Liver (tissue), 9 donors: ENCODE measurements around the gene STAT2. TPM values are rescaled to one million over a fixed set of nuclear protein-coding genes. Genes with fewer than 3 reads are reported as not detected.

Experiments used
- DNase-seq: peaks from one replicate; pipeline ENCODE4 v3.0.0-alpha.2; 2017; ENCODE audit warnings: low spot score
- H3K27ac ChIP-seq, 2 donors: one replicate each; pipeline ENCODE4 v1.7.0; 2013; ENCODE audit warnings: inconsistent platforms in 2 of 2, low read length in 2 of 2, control low read depth in 1 of 2, low read depth in 1 of 2, mild to moderate bottlenecking in 1 of 2
- H3K27me3 ChIP-seq, 4 donors: one replicate each; pipeline versions ENCODE4 v1.6.1 to v1.7.0; 2013; ENCODE audit warnings: low read length in 3 of 4, inconsistent platforms in 1 of 4, mild to moderate bottlenecking in 1 of 4, moderate library complexity in 1 of 4; ENCODE audit not compliant: control insufficient read depth in 4 of 4, insufficient read depth in 4 of 4
- H3K36me3 ChIP-seq, 4 donors: one replicate each; pipeline versions ENCODE4 v1.6.1 to v1.7.0; 2013; ENCODE audit warnings: low read length in 3 of 4, mild to moderate bottlenecking in 3 of 4, low read depth in 1 of 4, moderate library complexity in 1 of 4; ENCODE audit not compliant: control insufficient read depth in 4 of 4, insufficient read depth in 3 of 4
- H3K4me1 ChIP-seq, 4 donors: one replicate each; pipeline versions ENCODE4 v1.6.1 to v1.7.0; 2013; ENCODE audit warnings: low read length in 3 of 4, mild to moderate bottlenecking in 3 of 4, moderate library complexity in 1 of 4; ENCODE audit not compliant: control insufficient read depth in 4 of 4, insufficient read depth in 4 of 4
- H3K4me3 ChIP-seq, 3 donors: one replicate each; pipeline versions ENCODE4 v1.6.1 to v1.7.0; 2013; ENCODE audit warnings: low read length in 3 of 3, control low read depth in 1 of 3, low read depth in 1 of 3, mild to moderate bottlenecking in 1 of 3
- H3K9ac ChIP-seq, 2 donors: one replicate each; pipeline ENCODE4 v1.7.0; 2013; ENCODE audit warnings: low read length in 2 of 2, mild to moderate bottlenecking in 2 of 2, moderate library complexity in 2 of 2, control low read depth in 1 of 2, low read depth in 1 of 2
- H3K9me3 ChIP-seq, 4 donors: one replicate each; pipeline versions ENCODE4 v1.6.1 to v1.7.0; 2013; ENCODE audit warnings: low read length in 3 of 4; ENCODE audit not compliant: control insufficient read depth in 4 of 4
- ATF3 ChIP-seq: IDR thresholded peaks from 2 replicates; pipeline ENCODE4 v1.6.1; 2016; ENCODE audit warnings: antibody characterized with exemption
- CTCF ChIP-seq: fragments of 150-350 bp; IDR thresholded peaks from 2 replicates; pipeline ENCODE4 v1.5.1; 2017; ENCODE audit warnings: improper control_type of control experiment, low read depth, low read length; ENCODE audit not compliant: missing input control
- EGR1 ChIP-seq, 2 donors: IDR thresholded peaks; 2 replicates each; pipeline ENCODE4 v1.6.1; 2016 to 2018; ENCODE audit warnings: antibody characterized with exemption in 2 of 2, low read depth in 2 of 2
- FOXA1 ChIP-seq: IDR thresholded peaks from 2 replicates; pipeline ENCODE4 v1.6.1; 2016; ENCODE audit warnings: antibody characterized with exemption
- FOXA2 ChIP-seq: IDR thresholded peaks from 2 replicates; pipeline ENCODE4 v1.6.1; 2016; ENCODE audit warnings: antibody characterized with exemption
- GABPA ChIP-seq, 2 donors: IDR thresholded peaks in 1 of 2; conservative IDR thresholded peaks in 1 of 2; 2 replicates each; pipeline ENCODE4 v1.6.1; 2016; ENCODE audit warnings: antibody characterized with exemption in 2 of 2, mild to moderate bottlenecking in 1 of 2, moderate library complexity in 1 of 2
- HNF4A ChIP-seq, 2 donors: conservative IDR thresholded peaks; 2 replicates each; pipeline ENCODE4 v1.6.1; 2016; ENCODE audit warnings: antibody characterized with exemption in 2 of 2, mild to moderate bottlenecking in 2 of 2
- HNF4G ChIP-seq: IDR thresholded peaks from 2 replicates; pipeline ENCODE4 v1.6.1; 2016; ENCODE audit warnings: antibody characterized with exemption
- JUND ChIP-seq, 2 donors: IDR thresholded peaks; 2 replicates each; pipeline ENCODE4 v1.6.1; 2016; ENCODE audit warnings: antibody characterized with exemption in 2 of 2
- MAX ChIP-seq: IDR thresholded peaks from 2 replicates; pipeline ENCODE4 v1.6.1; 2016; ENCODE audit warnings: antibody characterized with exemption
- NR2F2 ChIP-seq: IDR thresholded peaks from 2 replicates; pipeline ENCODE4 v1.6.1; 2016; ENCODE audit warnings: antibody characterized with exemption
- RAD21 ChIP-seq, 2 donors: IDR thresholded peaks; 2 replicates each; pipeline ENCODE4 v1.6.1; 2016; ENCODE audit warnings: antibody characterized with exemption in 2 of 2, mild to moderate bottlenecking in 2 of 2
- REST ChIP-seq: IDR thresholded peaks from 2 replicates; pipeline ENCODE4 v1.6.1; 2016; ENCODE audit warnings: antibody characterized with exemption, mild to moderate bottlenecking
- RXRA ChIP-seq, 2 donors: IDR thresholded peaks; 2 replicates each; pipeline ENCODE4 v1.6.1; 2017 to 2018; ENCODE audit warnings: antibody characterized with exemption in 2 of 2, mild to moderate bottlenecking in 1 of 2
- SP1 ChIP-seq: IDR thresholded peaks from 2 replicates; pipeline ENCODE4 v1.6.1; 2018; ENCODE audit warnings: antibody characterized with exemption, mild to moderate bottlenecking
- TAF1 ChIP-seq: conservative IDR thresholded peaks from 2 replicates; pipeline ENCODE4 v1.6.1; 2016; ENCODE audit warnings: antibody characterized with exemption, mild to moderate bottlenecking
- YY1 ChIP-seq: IDR thresholded peaks from 2 replicates; pipeline ENCODE4 v1.6.1; 2016; ENCODE audit warnings: antibody characterized with exemption, mild to moderate bottlenecking
- ZBTB33 ChIP-seq: IDR thresholded peaks from 2 replicates; pipeline ENCODE4 v1.6.1; 2016; ENCODE audit warnings: antibody characterized with exemption
- WGBS: extraction: QIAGEN DNeasy Blood & Tissue Kit; methylation state at CpG from one replicate; pipeline ENCODE4 v1.1.7; 2013; 5-methylcytosine and 5-hydroxymethylcytosine counted together
- polyA plus RNA-seq, 2 donors: library from polyadenylated mRNA; stranded (reverse) in 1 of 2; unstranded in 1 of 2; fragments of 200-250 nt in 1 of 2; fragments of >200 nt in 1 of 2; fragmentation: Nextera tagmentation in 1 of 2; extraction: Ambion mirVana in 1 of 2; gene quantifications; one replicate each; pipeline versions ENCODE4 v1.2.1 to v1.2.3, GENCODE V29; 2013 to 2015
- total RNA-seq, 2 donors: library from RNA; depleted of rRNA; stranded (reverse); fragments of >200 nt; gene quantifications; one replicate each; pipeline ENCODE4 v1.2.3, GENCODE V29; 2014
- donor health status: healthy.
- donor health status: healthy.
- donor health status: healthy.
- donor health status: healthy.
- donor health status: healthy.

The STAT2 gene
- total and polyA plus RNA-seq, 4 donors, result 48.4 to 219 (median 66.6) TPM

- Histone ChIP-seq H3K36me3 (no peaks in the 10 kb centered on the region), H3K27me3 (no peaks in the 10 kb centered on the region), H3K4me1 (peaks cover 0 to 1% (median 0%) of the 10 kb centered on the region in 4 donors), H3K9me3 (no peaks in the 10 kb centered on the region), H3K27ac (no peak overlapping the region), H3K9ac (no peak overlapping the region), H3K4me3 (no peak overlapping the region)
- TF ChIP-seq ATF3, result no peak
- no peak for TF ChIP-seq EGR1 (IDR thresholded peaks at IDR 0.05; ENCODE audit: low read depth in 2 of 2)
- no peak for TF ChIP-seq SP1
- TF ChIP-seq FOXA1, result no peak
- TF ChIP-seq GABPA (IDR thresholded peaks at IDR 0.05 in 1 of 2, conservative IDR thresholded peaks at IDR 0.05 in 1 of 2), result no peak
- TF ChIP-seq RXRA (IDR thresholded peaks at IDR 0.05), result no peak
- TF ChIP-seq MAX, result no peak
- TF ChIP-seq FOXA2, result no peak
- TF ChIP-seq YY1, result no peak
- TF ChIP-seq RAD21 (IDR thresholded peaks at IDR 0.05), result no peak
- TF ChIP-seq NR2F2, result no peak
- no peak for TF ChIP-seq HNF4A (conservative IDR thresholded peaks at IDR 0.05)
- TF ChIP-seq CTCF, result no peak
- TF ChIP-seq HNF4G, result no peak
- TF ChIP-seq JUND (IDR thresholded peaks at IDR 0.05), result no peak
- 81% methylated on average over 4 of the region's 4 CpGs for WGBS
- DNase-seq, result no peak
Observed at GRCh38 chr12:56377310-56377988, 17.5 kb upstream of the STAT2 start.

GRCh38 chr12:56375598-56376434, 15.9 kb upstream of the STAT2 start:
- no peak for DNase-seq
- WGBS, result 83% methylated on average over 11 of the region's 11 CpGs
- Histone ChIP-seq H3K36me3 (no peaks in the 10 kb centered on the region), H3K4me3 (no peak overlapping the region), H3K9me3 (no peaks in the 10 kb centered on the region), H3K4me1 (peaks cover 0 to 1% (median 0%) of the 10 kb centered on the region in 4 donors), H3K9ac (no peak overlapping the region), H3K27ac (no peak overlapping the region), H3K27me3 (no peaks in the 10 kb centered on the region)
- TF ChIP-seq FOXA2, result no peak
- TF ChIP-seq GABPA (IDR thresholded peaks at IDR 0.05 in 1 of 2, conservative IDR thresholded peaks at IDR 0.05 in 1 of 2), result no peak
- no peak for TF ChIP-seq ATF3
- TF ChIP-seq HNF4A (conservative IDR thresholded peaks at IDR 0.05), result no peak
- no peak for TF ChIP-seq RXRA (IDR thresholded peaks at IDR 0.05)
- no peak for TF ChIP-seq ZBTB33
- TF ChIP-seq EGR1 (IDR thresholded peaks at IDR 0.05; ENCODE audit: low read depth in 2 of 2), result no peak
- TF ChIP-seq REST, result no peak
- TF ChIP-seq JUND (IDR thresholded peaks at IDR 0.05), result no peak
- no peak for TF ChIP-seq MAX
- no peak for TF ChIP-seq YY1
- TF ChIP-seq SP1, result no peak
- no peak for TF ChIP-seq RAD21 (IDR thresholded peaks at IDR 0.05)
- no peak for TF ChIP-seq FOXA1
- TF ChIP-seq CTCF, result no peak
- no peak for TF ChIP-seq TAF1
- no peak for TF ChIP-seq NR2F2
